ENCODE measurements around the gene GPRC5A. TPM values are rescaled to one million over a fixed set of nuclear protein-coding genes. Genes with fewer than 3 reads are reported as not detected.
A peak's percentile ranks its signal among the peaks of the same experiment; 100 is the strongest.

GPRC5A gene
- total and polyA plus RNA-seq, 4 experiments from 2014 or later, result 0.14 TPM; not detected in 3

DNA sequence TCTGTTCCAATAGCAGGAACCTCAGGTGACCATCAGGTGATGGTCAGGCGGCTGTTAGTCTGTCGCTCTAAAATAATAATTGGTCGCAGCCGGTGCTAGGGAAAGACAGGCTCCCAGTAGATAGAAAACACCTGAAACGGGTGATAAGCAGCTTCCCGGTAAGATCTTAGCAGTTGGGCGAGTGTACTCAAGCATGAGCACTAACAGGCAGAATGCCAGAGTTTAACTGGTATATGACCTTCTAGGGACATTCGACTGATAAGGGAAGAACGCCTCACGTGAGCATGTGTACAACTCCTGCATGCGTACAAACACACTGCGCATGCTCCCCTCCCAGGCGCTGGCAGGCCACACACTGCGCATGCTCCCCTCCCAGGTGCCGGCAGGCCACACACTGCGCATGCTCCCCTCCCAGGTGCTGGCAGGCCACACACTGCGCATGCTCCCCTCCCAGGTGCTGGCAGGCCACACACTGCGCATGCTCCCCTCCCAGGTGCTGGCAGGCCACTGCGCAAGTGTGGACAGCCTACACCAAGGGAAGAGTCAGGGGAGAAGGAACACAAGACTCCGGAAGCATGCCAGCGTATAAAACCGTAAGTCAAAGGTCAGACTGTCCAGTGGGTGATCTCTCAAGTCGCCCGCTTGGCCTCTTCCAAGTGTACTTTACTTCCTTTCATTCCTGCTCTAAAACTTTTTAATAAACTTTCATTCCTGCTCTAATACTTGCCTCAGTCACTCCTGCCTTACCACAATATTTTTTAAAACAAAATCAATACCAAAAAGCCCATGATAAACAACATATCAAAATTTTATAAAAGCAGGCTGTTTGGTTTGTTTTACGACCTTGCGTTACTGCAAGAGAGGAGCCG, 36.1 kb downstream of the GPRC5A start:
- Mint-ChIP-seq H3K36me3 (no peaks in the 10 kb centered on the region), H3K27me3 (peaks cover 6 to 10% of the 10 kb centered on the region in 2 donors), H3K4me3 (peak overlapping the region in 5 of 8 donors; percentile 17 to 75 (median 70)), H3K9me3 (peaks cover 0 to 2% (median 0%) of the 10 kb centered on the region in 8 donors), H3K27ac (peak overlapping the region in 3 of 7 donors; percentile 5 to 51 (median 36)), H3K4me1 (peaks cover 0 to 8% (median 0%) of the 10 kb centered on the region in 4 donors)
- intact Hi-C loops (cut with micrococcal nuclease), result no loop called here
- Histone ChIP-seq H3K27ac (ENCODE audit: low read depth, low read length) (no peak overlapping the region), H3K4me3 (ENCODE audit: low read length in 2 of 2) (no peak overlapping the region), H3K4me1 (ENCODE audit: insufficient read depth, low read length) (no peaks in the 10 kb centered on the region), H3K27me3 (ENCODE audit: insufficient read depth, low read length) (no peaks in the 10 kb centered on the region), H3K9me3 (ENCODE audit: control insufficient read depth in 1 of 2, low read length in 2 of 2) (no peaks in the 10 kb centered on the region), H3K36me3 (ENCODE audit: insufficient read depth, low read length) (no peaks in the 10 kb centered on the region)
- ChIA-PET POLR2A (ENCODE audit: partially characterized antibody) (no interaction called here), CTCF (ENCODE audit: partially characterized antibody) (no interaction called here)
- DNase-seq, result peak; percentile 13 to 76 (median 58)

DNA sequence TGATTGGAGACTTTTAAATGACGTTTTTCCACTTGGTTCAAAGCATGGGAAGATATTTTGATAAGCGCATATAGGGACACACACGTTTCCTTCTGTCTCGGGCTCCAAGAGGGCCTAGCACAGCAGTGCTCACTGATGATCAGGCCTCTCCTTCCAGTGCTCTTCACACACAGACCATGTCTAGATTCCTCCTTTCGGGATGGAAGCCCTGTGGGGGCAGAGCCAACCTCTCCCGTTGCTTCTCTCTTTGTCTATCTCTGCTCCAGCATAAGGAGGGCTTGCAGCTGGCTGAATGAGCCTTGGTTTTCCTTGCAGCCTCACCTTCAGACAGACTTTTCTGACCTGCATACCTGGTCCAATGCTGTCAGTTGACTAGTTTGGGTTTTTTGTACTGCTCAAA, 38.3 kb downstream of the GPRC5A start:
- peaks cover 8 to 16% of the 10 kb centered on the region in 2 donors for H3K27me3 Mint-ChIP-seq
- H3K9me3 ChIP-seq (ENCODE audit: control insufficient read depth in 1 of 2, low read length in 2 of 2), result no peaks in the 10 kb centered on the region
- H3K27me3 ChIP-seq (ENCODE audit: insufficient read depth, low read length), result no peaks in the 10 kb centered on the region
- ChIA-PET POLR2A (ENCODE audit: partially characterized antibody) (no interaction called here), CTCF (ENCODE audit: partially characterized antibody) (no interaction called here)
- no peak overlapping the region for H3K4me3 ChIP-seq (ENCODE audit: low read length in 2 of 2)
- no peak for DNase-seq
- no peak overlapping the region for H3K27ac Mint-ChIP-seq
- H3K36me3 ChIP-seq (ENCODE audit: insufficient read depth, low read length), result no peaks in the 10 kb centered on the region
- no peaks in the 10 kb centered on the region for H3K36me3 Mint-ChIP-seq
- peaks cover 0 to 8% (median 0%) of the 10 kb centered on the region in 4 donors for H3K4me1 Mint-ChIP-seq
- H3K4me1 ChIP-seq (ENCODE audit: insufficient read depth, low read length), result no peaks in the 10 kb centered on the region
- intact Hi-C loops (cut with micrococcal nuclease), result no loop called here
- H3K4me3 Mint-ChIP-seq, result no peak overlapping the region
- no peak overlapping the region for H3K27ac ChIP-seq (ENCODE audit: low read depth, low read length)
- H3K9me3 Mint-ChIP-seq, result peaks cover 0 to 2% (median 0%) of the 10 kb centered on the region in 8 donors

DNA sequence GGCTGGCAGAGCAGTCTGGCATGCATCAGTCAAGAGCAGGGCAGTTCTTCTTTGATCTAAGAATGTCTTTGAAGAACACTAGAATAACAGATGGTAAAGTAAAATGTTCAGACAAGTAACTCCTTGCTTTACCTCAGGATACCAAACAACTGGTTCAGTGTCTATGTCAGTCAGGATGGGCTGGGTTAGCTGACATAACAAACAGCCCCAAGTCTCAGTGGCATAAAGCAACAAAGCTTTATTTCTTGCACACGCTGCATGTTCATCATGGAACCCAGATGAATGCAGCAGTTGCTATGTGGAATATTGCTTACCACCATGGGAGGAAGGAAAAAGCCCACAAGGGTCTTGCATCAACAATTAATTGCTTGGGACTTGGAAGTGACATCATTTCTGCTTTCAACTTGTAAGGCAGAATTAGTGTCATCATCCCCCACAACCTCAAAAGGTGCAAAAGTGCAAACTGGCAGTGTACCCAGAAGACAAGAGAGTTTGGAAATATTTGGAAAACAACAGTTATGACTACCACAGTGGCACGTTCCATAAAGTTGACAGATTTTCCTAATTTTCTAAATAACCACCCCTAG, 39.4 kb downstream of the GPRC5A start:
- H3K27ac Mint-ChIP-seq, result no peak overlapping the region
- H3K27me3 ChIP-seq (ENCODE audit: insufficient read depth, low read length), result no peaks in the 10 kb centered on the region
- peaks cover 0 to 8% (median 0%) of the 10 kb centered on the region in 4 donors for H3K4me1 Mint-ChIP-seq
- no peaks in the 10 kb centered on the region for H3K9me3 ChIP-seq (ENCODE audit: control insufficient read depth in 1 of 2, low read length in 2 of 2)
- H3K36me3 ChIP-seq (ENCODE audit: insufficient read depth, low read length), result no peaks in the 10 kb centered on the region
- ChIA-PET POLR2A (ENCODE audit: partially characterized antibody) (no interaction called here), CTCF (ENCODE audit: partially characterized antibody) (no interaction called here)
- no peaks in the 10 kb centered on the region for H3K36me3 Mint-ChIP-seq
- intact Hi-C loops (cut with micrococcal nuclease), result no loop called here
- H3K27me3 Mint-ChIP-seq, result peaks cover 8 to 16% of the 10 kb centered on the region in 2 donors
- no peak overlapping the region for H3K4me3 ChIP-seq (ENCODE audit: low read length in 2 of 2)
- no peaks in the 10 kb centered on the region for H3K4me1 ChIP-seq (ENCODE audit: insufficient read depth, low read length)
- no peak overlapping the region for H3K4me3 Mint-ChIP-seq
- peaks cover 0 to 2% (median 0%) of the 10 kb centered on the region in 8 donors for H3K9me3 Mint-ChIP-seq
- no peak overlapping the region for H3K27ac ChIP-seq (ENCODE audit: low read depth, low read length)
- DNase-seq, result no peak

DNA sequence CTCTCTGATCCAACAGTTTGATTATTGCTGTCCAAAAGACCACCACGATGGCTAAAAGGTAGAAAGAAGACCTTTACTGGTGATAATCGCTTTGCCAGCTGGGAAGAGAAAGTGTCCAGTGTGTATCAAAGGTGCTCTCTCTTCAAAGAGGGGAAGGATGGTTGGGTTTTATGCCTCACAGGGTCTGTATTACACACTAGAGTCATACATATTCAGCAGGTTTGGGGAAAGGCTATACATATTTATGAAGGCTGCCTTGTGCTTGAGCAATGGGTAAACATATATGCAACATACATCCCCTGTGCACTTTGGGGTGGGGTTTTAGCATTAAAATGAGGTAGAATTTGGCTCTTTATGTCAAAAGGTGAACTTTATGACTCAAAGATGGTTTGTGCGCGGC, 42.4 kb downstream of the GPRC5A start:
- Histone ChIP-seq H3K36me3 (ENCODE audit: insufficient read depth, low read length) (no peaks in the 10 kb centered on the region), H3K27ac (ENCODE audit: low read depth, low read length) (no peak overlapping the region), H3K4me1 (ENCODE audit: insufficient read depth, low read length) (no peaks in the 10 kb centered on the region), H3K27me3 (ENCODE audit: insufficient read depth, low read length) (no peaks in the 10 kb centered on the region), H3K9me3 (ENCODE audit: control insufficient read depth in 1 of 2, low read length in 2 of 2) (no peaks in the 10 kb centered on the region), H3K4me3 (ENCODE audit: low read length in 2 of 2) (no peak overlapping the region)
- peaks cover 0 to 2% (median 0%) of the 10 kb centered on the region in 8 donors for H3K9me3 Mint-ChIP-seq
- H3K4me1 Mint-ChIP-seq, result peaks cover 0 to 8% (median 0%) of the 10 kb centered on the region in 4 donors
- intact Hi-C loops (cut with micrococcal nuclease), result no loop called here
- H3K27me3 Mint-ChIP-seq, result peaks cover 5 to 13% of the 10 kb centered on the region in 2 donors
- H3K36me3 Mint-ChIP-seq, result no peaks in the 10 kb centered on the region
- H3K27ac Mint-ChIP-seq, result no peak overlapping the region
- DNase-seq, result no peak
- no peak overlapping the region for H3K4me3 Mint-ChIP-seq
- POLR2A ChIA-PET (ENCODE audit: partially characterized antibody), result no interaction called here
- CTCF ChIA-PET (ENCODE audit: partially characterized antibody), result no interaction called here

DNA sequence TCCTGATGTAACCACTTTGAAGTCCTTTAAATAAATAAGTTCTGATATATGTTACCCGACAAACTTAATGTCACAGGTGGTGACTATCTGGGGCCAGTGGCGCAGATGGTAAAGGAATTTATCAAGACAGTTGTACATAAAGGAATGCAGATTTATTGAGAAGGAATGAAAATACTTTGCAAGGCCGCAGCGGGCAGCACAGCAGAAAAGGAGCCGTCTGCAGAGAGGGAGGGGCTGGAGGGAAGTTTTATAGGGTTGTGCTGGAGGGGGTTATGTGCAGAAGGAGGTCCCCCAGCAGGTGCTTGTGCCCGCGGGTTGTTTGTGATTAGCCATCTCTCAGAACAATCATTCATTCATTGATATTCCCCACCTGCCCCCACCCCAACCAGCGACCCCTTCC, 43.2 kb downstream of the GPRC5A start:
- CTCF ChIA-PET (ENCODE audit: partially characterized antibody), result no interaction called here
- H3K9me3 Mint-ChIP-seq, result peaks cover 0 to 2% (median 0%) of the 10 kb centered on the region in 8 donors

DNA sequence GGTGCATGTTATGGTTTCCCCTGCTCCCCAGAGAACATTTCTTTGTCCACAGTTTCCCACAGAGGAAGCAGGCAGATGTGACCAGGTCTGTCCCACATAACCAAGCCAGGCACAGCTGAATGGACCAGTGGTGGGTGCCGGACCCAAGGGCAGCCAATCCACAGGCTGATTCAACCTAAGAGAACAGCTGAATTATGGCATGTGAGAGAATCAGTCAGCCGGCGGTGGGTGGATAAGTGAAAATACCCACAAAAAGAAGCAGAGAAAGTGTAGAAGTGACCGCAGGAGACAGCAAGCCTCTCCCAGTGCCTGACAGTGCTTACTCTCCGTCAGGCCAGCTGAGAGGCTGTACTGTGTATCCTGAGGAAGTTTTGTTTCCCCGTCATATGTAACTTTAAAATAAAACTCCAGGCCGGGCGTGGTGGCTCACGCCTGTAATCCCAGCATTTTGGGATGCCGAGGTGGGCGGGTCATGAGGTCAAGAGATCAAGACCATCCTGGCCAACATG, 45.7 kb downstream of the GPRC5A start:
- DNase-seq, result no peak
- intact Hi-C loops (cut with micrococcal nuclease), result no loop called here
- H3K4me1 ChIP-seq (ENCODE audit: insufficient read depth, low read length), result no peaks in the 10 kb centered on the region
- Mint-ChIP-seq H3K36me3 (no peaks in the 10 kb centered on the region), H3K4me3 (no peak overlapping the region), H3K4me1 (no peaks in the 10 kb centered on the region), H3K27ac (no peak overlapping the region), H3K27me3 (peaks cover 5 to 9% of the 10 kb centered on the region in 2 donors), H3K9me3 (no peaks in the 10 kb centered on the region)
- POLR2A ChIA-PET (ENCODE audit: partially characterized antibody), result no interaction called here
- H3K9me3 ChIP-seq (ENCODE audit: control insufficient read depth in 1 of 2, low read length in 2 of 2), result no peaks in the 10 kb centered on the region
- H3K4me3 ChIP-seq (ENCODE audit: low read length in 2 of 2), result no peak overlapping the region
- no peaks in the 10 kb centered on the region for H3K36me3 ChIP-seq (ENCODE audit: insufficient read depth, low read length)
- CTCF ChIA-PET (ENCODE audit: partially characterized antibody), result no interaction called here
- no peaks in the 10 kb centered on the region for H3K27me3 ChIP-seq (ENCODE audit: insufficient read depth, low read length)
- H3K27ac ChIP-seq (ENCODE audit: low read depth, low read length), result no peak overlapping the region

More for the DNA sequence above, 43.2 kb downstream of the GPRC5A start:
- POLR2A ChIA-PET (ENCODE audit: partially characterized antibody), result no interaction called here
- Mint-ChIP-seq H3K27ac (no peak overlapping the region), H3K27me3 (peaks cover 5 to 13% of the 10 kb centered on the region in 2 donors), H3K36me3 (no peaks in the 10 kb centered on the region), H3K4me1 (peaks cover 0 to 8% (median 0%) of the 10 kb centered on the region in 4 donors), H3K4me3 (peak overlapping the region in 1 of 8 donors; percentile 36)
- intact Hi-C loops (cut with micrococcal nuclease), result no loop called here
- H3K27me3 ChIP-seq (ENCODE audit: insufficient read depth, low read length), result no peaks in the 10 kb centered on the region
- H3K4me1 ChIP-seq (ENCODE audit: insufficient read depth, low read length), result no peaks in the 10 kb centered on the region
- H3K9me3 ChIP-seq (ENCODE audit: control insufficient read depth in 1 of 2, low read length in 2 of 2), result no peaks in the 10 kb centered on the region
- H3K4me3 ChIP-seq (ENCODE audit: low read length in 2 of 2), result no peak overlapping the region
- H3K36me3 ChIP-seq (ENCODE audit: insufficient read depth, low read length), result no peaks in the 10 kb centered on the region
- H3K27ac ChIP-seq (ENCODE audit: low read depth, low read length), result no peak overlapping the region
- DNase-seq, result no peak

DNA sequence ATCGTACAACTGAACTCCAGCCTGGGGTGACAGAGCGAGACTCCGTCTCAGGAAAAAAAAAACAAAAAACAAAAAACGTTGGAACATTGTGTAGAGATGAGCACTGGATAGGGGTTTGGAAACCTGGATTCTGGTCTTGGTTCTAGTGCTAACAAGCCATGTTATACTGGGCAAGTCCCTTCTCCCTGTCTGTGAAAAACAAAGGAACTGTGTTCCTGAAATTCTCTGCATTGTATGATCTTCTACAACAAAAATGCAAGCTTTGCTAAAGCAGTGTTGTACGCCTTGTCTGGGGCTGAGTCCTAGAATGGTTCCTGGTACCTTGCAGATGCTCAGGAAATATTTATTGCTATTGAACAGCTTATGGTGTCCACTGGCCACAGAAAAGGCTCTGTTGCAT, 47.2 kb downstream of the GPRC5A start:
- H3K36me3 ChIP-seq (ENCODE audit: insufficient read depth, low read length), result no peaks in the 10 kb centered on the region
- H3K4me1 Mint-ChIP-seq, result no peaks in the 10 kb centered on the region
- CTCF ChIA-PET (ENCODE audit: partially characterized antibody), result no interaction called here

More for the DNA sequence above, 47.2 kb downstream of the GPRC5A start:
- intact Hi-C loops (cut with micrococcal nuclease), result no loop called here
- POLR2A ChIA-PET (ENCODE audit: partially characterized antibody), result no interaction called here
- no peaks in the 10 kb centered on the region for H3K4me1 ChIP-seq (ENCODE audit: insufficient read depth, low read length)
- Mint-ChIP-seq H3K4me3 (no peak overlapping the region), H3K27me3 (peaks cover 5 to 9% of the 10 kb centered on the region in 2 donors), H3K36me3 (no peaks in the 10 kb centered on the region), H3K9me3 (no peaks in the 10 kb centered on the region), H3K27ac (no peak overlapping the region)
- H3K27ac ChIP-seq (ENCODE audit: low read depth, low read length), result no peak overlapping the region
- no peaks in the 10 kb centered on the region for H3K9me3 ChIP-seq (ENCODE audit: control insufficient read depth in 1 of 2, low read length in 2 of 2)
- no peaks in the 10 kb centered on the region for H3K27me3 ChIP-seq (ENCODE audit: insufficient read depth, low read length)
- no peak overlapping the region for H3K4me3 ChIP-seq (ENCODE audit: low read length in 2 of 2)
- DNase-seq, result no peak
